HFFc6 (cell line): ENCODE results near the gene ANXA5. TPM values are rescaled to one million over a fixed set of nuclear protein-coding genes. Genes with fewer than 3 reads are reported as not detected.

Experiments used
- DNase-seq: peaks from one replicate; pipeline ENCODE4 v3.0.0-alpha.2; 2018
- H3K27ac Mint-ChIP-seq: 2 replicates; pipeline ENCODE4 v1.8.0; 2020; ENCODE audit warnings: mild to moderate bottlenecking, mixed read lengths
- H3K27me3 Mint-ChIP-seq: 2 replicates; pipeline ENCODE4 v1.8.0; 2021; ENCODE audit warnings: mild to moderate bottlenecking, moderate library complexity, mixed read lengths; ENCODE audit not compliant: insufficient read depth
- H3K36me3 Mint-ChIP-seq: 2 replicates; pipeline ENCODE4 v1.8.0; 2021; ENCODE audit warnings: low read depth, mixed read lengths
- H3K4me1 Mint-ChIP-seq: 2 replicates; pipeline ENCODE4 v1.8.0; 2020; ENCODE audit warnings: low read depth, mixed read lengths
- H3K4me3 Mint-ChIP-seq: 2 replicates; pipeline ENCODE4 v1.8.0; 2020; ENCODE audit warnings: mild to moderate bottlenecking, moderate library complexity, mixed read lengths
- H3K9me3 Mint-ChIP-seq: 2 replicates; pipeline ENCODE4 v1.8.0; 2020; ENCODE audit warnings: mild to moderate bottlenecking, mixed read lengths
- CTCF ChIP-seq: fragments of 200-600 bp; sonication (generic); IDR thresholded peaks from 2 replicates; pipeline ENCODE4 v1.5.0; 2021; ENCODE audit warnings: antibody characterized with exemption, mild to moderate bottlenecking
- total RNA-seq, 6 experiments: library from RNA; stranded (reverse); fragmentation: NEBNext Ultra II Directional; extraction: Animal tissue kit (Norgen Biotek cat#: 25700); gene quantifications; 2 replicates in 1 of 6; 3 replicates in 5 of 6; pipeline ENCODE4 v1.2.3, GENCODE V29; 2021

The ANXA5 gene
- total RNA-seq, 6 experiments from 2014 or later = 934 to 1,075 (median 1,012) TPM

GRCh38 chr4:121653986-121654385 is 42.8 kb downstream of the ANXA5 start:
- Mint-ChIP-seq H3K4me3 (no peak overlapping the region), H3K4me1 (peaks cover 20% of the 10 kb centered on the region), H3K27me3 (no peaks in the 10 kb centered on the region), H3K9me3 (no peaks in the 10 kb centered on the region), H3K36me3 (no peaks in the 10 kb centered on the region), H3K27ac (no peak overlapping the region)
- no peak for DNase-seq
- no peak for TF ChIP-seq CTCF

- Mint-ChIP-seq H3K9me3 (no peaks in the 10 kb centered on the region), H3K36me3 (no peaks in the 10 kb centered on the region), H3K27me3 (no peaks in the 10 kb centered on the region), H3K4me3 (no peak overlapping the region), H3K27ac (no peak overlapping the region), H3K4me1 (peaks cover 20% of the 10 kb centered on the region)
- TF ChIP-seq CTCF = no peak
- DNase-seq = no peak
Observed at GRCh38 chr4:121653214-121653613, 43.6 kb downstream of the ANXA5 start.

DNA sequence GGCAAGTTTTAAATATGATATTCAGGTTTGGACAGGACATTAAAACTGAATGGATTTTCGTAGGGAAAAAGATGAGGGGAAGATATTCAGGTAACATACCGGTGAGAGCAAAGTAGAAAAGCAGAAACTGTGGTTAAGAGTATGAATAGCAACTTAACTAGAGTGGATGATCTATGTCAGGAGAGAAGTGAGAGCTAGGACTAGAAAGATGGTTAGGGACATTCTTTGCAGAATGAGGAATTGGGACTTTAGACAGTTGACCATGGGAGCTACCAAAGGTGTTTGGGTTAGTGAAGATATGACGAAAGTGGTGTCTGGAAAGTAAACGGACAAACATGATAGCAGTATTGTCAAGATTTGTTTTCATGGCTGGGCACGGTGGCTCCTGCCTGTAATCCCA is 45.2 kb downstream of the ANXA5 start:
- H3K27me3 Mint-ChIP-seq = no peaks in the 10 kb centered on the region
- H3K4me1 Mint-ChIP-seq = peaks cover 18% of the 10 kb centered on the region
- H3K4me3 Mint-ChIP-seq = no peak overlapping the region
- DNase-seq = no peak
- TF ChIP-seq CTCF = no peak
- no peaks in the 10 kb centered on the region for H3K36me3 Mint-ChIP-seq
- no peaks in the 10 kb centered on the region for H3K9me3 Mint-ChIP-seq
- no peak overlapping the region for H3K27ac Mint-ChIP-seq

DNA sequence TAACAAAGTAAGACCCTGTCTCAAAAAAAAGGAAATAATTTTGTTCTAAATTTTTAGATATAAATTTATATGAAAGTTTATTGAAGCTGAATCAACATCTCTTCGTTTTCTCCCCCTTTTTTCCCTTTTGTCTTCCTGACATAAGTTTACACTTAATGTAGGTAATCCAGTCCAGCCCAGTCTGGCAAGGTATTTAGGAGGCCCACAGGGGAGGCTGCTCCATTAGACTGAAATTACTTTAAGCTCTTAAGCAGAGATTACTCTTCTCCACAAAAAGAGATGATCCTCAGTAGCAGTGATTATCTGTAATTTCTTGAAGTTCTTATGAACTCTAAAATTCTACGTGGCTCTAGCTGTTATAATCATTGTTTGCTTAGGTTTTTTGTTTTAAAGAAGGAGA is 46.0 kb downstream of the ANXA5 start:
- DNase-seq = no peak
- no peaks in the 10 kb centered on the region for H3K9me3 Mint-ChIP-seq
- H3K4me3 Mint-ChIP-seq = no peak overlapping the region
- H3K27ac Mint-ChIP-seq = no peak overlapping the region
- H3K36me3 Mint-ChIP-seq = no peaks in the 10 kb centered on the region
- TF ChIP-seq CTCF = no peak
- H3K27me3 Mint-ChIP-seq = no peaks in the 10 kb centered on the region
- peaks cover 15% of the 10 kb centered on the region for H3K4me1 Mint-ChIP-seq

- Mint-ChIP-seq H3K4me3 (no peak overlapping the region), H3K36me3 (no peaks in the 10 kb centered on the region), H3K4me1 (peaks cover 5% of the 10 kb centered on the region; the same call in 1 of the 2 replicates), H3K9me3 (no peaks in the 10 kb centered on the region), H3K27ac (no peak overlapping the region), H3K27me3 (no peaks in the 10 kb centered on the region)
- TF ChIP-seq CTCF = no peak
- no peak for DNase-seq
Observed at GRCh38 chr4:121648516-121648915, 48.3 kb downstream of the ANXA5 start.
